DMS153 (cell line): ENCODE data around the gene HTR5A.

Experiments used
- DNase-seq: peaks from one replicate; lab custom pipeline; 2025; lab: John Stamatoyannopoulos, UW

Gene HTR5A

GRCh38 chr7:155090684-155091083 is 20.6 kb downstream of the HTR5A start:
- no peak for DNase-seq

- DNase-seq = no peak
Measured at GRCh38 chr7:155093596-155093995, 23.5 kb downstream of the HTR5A start.

GRCh38 chr7:155094636-155095135 is 24.6 kb downstream of the HTR5A start:
- DNase-seq = no peak

- no peak for DNase-seq
Measured at GRCh38 chr7:155097338-155097737, 27.2 kb downstream of the HTR5A start.

GRCh38 chr7:155103839-155104238 is 33.7 kb downstream of the HTR5A start:
- DNase-seq = no peak

- no peak for DNase-seq
Measured at GRCh38 chr7:155104913-155105312, 34.8 kb downstream of the HTR5A start.

- DNase-seq = no peak
Measured at GRCh38 chr7:155106356-155106755, 36.2 kb downstream of the HTR5A start.

GRCh38 chr7:155107126-155107525 is 37.0 kb downstream of the HTR5A start:
- DNase-seq = no peak

- DNase-seq = no peak
Measured at GRCh38 chr7:155108144-155108901, 38.2 kb downstream of the HTR5A start.

GRCh38 chr7:155109121-155109520 is 39.0 kb downstream of the HTR5A start:
- DNase-seq = no peak

GRCh38 chr7:155115288-155115687 is 45.2 kb downstream of the HTR5A start:
- no peak for DNase-seq

- no peak for DNase-seq
Measured at GRCh38 chr7:155119801-155120382, 49.8 kb downstream of the HTR5A start.

- DNase-seq = no peak
Measured at GRCh38 chr7:155120460-155120859, 50.3 kb downstream of the HTR5A start.

GRCh38 chr7:155122831-155123230 is 52.7 kb downstream of the HTR5A start:
- no peak for DNase-seq

- DNase-seq = no peak
Measured at GRCh38 chr7:155123413-155123812, 53.3 kb downstream of the HTR5A start.

- no peak for DNase-seq
Measured at GRCh38 chr7:155124706-155125105, 54.6 kb downstream of the HTR5A start.

GRCh38 chr7:155129186-155129585 is 59.1 kb downstream of the HTR5A start:
- no peak for DNase-seq

GRCh38 chr7:155129789-155130188 is 59.7 kb downstream of the HTR5A start:
- no peak for DNase-seq

- no peak for DNase-seq
Measured at GRCh38 chr7:155130493-155130892, 60.4 kb downstream of the HTR5A start.

GRCh38 chr7:155131090-155131489 is 61.0 kb downstream of the HTR5A start:
- DNase-seq = no peak

GRCh38 chr7:155132431-155132830 is 62.3 kb downstream of the HTR5A start:
- no peak for DNase-seq

GRCh38 chr7:155136619-155137243 is 66.6 kb downstream of the HTR5A start:
- no peak for DNase-seq
